Measurements from ENCODE around the gene RAP2A. TPM values are rescaled to one million over a fixed set of nuclear protein-coding genes. Genes with fewer than 3 reads are reported as not detected.

RAP2A gene
- total and polyA plus RNA-seq, 10 of the 15 experiments (the other 5 are each of a cell fraction or from before 2014, with no cell fraction given), result 3.5 to 35.1 (median 14.9) TPM

DNA sequence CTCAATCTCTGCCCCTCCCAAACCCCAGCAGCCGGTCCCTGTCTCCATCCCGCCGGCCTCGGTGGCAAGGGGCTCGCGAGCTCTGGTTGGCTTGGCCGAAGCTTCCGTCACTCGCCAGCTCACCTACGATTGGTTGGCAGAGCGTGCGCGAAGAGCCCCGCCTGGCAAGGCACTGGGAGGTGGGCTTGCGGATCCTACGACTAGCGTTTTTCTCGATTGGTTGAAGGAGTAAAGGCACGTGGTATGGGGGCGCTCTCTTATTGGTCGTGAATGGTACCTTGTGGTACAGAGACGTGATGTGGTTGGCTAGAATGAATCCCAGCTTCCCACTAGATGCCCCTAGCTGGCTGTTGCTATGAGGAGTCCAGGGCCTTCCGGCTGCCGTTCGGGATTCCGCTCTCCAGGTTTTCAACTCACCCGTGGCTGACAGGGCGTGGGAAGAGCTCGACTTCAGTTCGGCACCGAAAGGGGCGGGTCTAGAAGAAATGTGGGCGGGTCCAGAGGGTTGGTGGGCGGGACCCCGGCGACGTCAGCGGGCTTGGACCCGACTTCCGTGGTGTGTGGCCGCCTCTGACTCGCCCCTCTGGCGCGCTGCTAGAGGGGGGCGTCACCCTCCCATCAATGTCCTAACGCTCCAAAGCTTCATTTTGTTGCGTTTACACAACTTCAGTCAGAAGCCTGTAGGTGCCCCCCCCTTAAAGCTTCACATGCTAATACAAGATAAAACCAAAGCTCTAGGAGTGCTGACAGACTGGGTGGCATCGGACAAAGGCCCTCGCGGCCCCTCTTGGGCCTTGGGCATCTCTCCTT, 847 bp upstream of the RAP2A start (continued):
- TF ChIP-seq, protein P1, sequence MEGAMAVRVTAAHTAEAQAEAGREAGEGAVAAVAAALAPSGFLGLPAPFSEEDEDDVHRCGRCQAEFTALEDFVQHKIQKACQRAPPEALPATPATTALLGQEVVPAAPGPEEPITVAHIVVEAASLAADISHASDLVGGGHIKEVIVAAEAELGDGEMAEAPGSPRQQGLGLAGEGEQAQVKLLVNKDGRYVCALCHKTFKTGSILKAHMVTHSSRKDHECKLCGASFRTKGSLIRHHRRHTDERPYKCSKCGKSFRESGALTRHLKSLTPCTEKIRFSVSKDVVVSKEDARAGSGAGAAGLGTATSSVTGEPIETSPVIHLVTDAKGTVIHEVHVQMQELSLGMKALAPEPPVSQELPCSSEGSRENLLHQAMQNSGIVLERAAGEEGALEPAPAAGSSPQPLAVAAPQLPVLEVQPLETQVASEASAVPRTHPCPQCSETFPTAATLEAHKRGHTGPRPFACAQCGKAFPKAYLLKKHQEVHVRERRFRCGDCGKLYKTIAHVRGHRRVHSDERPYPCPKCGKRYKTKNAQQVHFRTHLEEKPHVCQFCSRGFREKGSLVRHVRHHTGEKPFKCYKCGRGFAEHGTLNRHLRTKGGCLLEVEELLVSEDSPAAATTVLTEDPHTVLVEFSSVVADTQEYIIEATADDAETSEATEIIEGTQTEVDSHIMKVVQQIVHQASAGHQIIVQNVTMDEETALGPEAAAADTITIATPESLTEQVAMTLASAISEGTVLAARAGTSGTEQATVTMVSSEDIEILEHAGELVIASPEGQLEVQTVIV (IDR thresholded peaks at IDR 0.05; ENCODE audit: borderline replicate concordance, partially characterized antibody), result peak; percentile 76
- TF ChIP-seq, protein P2, sequence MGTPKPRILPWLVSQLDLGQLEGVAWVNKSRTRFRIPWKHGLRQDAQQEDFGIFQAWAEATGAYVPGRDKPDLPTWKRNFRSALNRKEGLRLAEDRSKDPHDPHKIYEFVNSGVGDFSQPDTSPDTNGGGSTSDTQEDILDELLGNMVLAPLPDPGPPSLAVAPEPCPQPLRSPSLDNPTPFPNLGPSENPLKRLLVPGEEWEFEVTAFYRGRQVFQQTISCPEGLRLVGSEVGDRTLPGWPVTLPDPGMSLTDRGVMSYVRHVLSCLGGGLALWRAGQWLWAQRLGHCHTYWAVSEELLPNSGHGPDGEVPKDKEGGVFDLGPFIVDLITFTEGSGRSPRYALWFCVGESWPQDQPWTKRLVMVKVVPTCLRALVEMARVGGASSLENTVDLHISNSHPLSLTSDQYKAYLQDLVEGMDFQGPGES (IDR thresholded peaks at IDR 0.05), result peak; percentile 87
- TF ChIP-seq ZNF622 (IDR thresholded peaks at IDR 0.05) (no peak), TCF12 (IDR thresholded peaks at IDR 0.05; ENCODE audit: low read depth, low read length) (peak; percentile 81), ZNF24 (IDR thresholded peaks at IDR 0.05) (no peak), SRF (IDR thresholded peaks at IDR 0.05; ENCODE audit: low read depth in 2 of 2, low read length in 2 of 2) (peak in 1 of 2 experiments; percentile 58; a peak in 1 of 4 replicates), ATF7 (IDR thresholded peaks at IDR 0.05; ENCODE audit: low read depth) (peak; percentile 36; the same call in 1 of the 2 replicates), HDGF (IDR thresholded peaks at IDR 0.05) (peak; percentile 86), ZNF207 (IDR thresholded peaks at IDR 0.05; ENCODE audit: borderline replicate concordance) (peak; percentile 88), CUX1 (IDR thresholded peaks at IDR 0.05; ENCODE audit: insufficient replicate concordance, low read depth, low read length) (no peak), NFYB (IDR thresholded peaks at IDR 0.05; ENCODE audit: insufficient read depth, low read depth, low read length) (peak; percentile 91)
- TF ChIP-seq, protein P3, sequence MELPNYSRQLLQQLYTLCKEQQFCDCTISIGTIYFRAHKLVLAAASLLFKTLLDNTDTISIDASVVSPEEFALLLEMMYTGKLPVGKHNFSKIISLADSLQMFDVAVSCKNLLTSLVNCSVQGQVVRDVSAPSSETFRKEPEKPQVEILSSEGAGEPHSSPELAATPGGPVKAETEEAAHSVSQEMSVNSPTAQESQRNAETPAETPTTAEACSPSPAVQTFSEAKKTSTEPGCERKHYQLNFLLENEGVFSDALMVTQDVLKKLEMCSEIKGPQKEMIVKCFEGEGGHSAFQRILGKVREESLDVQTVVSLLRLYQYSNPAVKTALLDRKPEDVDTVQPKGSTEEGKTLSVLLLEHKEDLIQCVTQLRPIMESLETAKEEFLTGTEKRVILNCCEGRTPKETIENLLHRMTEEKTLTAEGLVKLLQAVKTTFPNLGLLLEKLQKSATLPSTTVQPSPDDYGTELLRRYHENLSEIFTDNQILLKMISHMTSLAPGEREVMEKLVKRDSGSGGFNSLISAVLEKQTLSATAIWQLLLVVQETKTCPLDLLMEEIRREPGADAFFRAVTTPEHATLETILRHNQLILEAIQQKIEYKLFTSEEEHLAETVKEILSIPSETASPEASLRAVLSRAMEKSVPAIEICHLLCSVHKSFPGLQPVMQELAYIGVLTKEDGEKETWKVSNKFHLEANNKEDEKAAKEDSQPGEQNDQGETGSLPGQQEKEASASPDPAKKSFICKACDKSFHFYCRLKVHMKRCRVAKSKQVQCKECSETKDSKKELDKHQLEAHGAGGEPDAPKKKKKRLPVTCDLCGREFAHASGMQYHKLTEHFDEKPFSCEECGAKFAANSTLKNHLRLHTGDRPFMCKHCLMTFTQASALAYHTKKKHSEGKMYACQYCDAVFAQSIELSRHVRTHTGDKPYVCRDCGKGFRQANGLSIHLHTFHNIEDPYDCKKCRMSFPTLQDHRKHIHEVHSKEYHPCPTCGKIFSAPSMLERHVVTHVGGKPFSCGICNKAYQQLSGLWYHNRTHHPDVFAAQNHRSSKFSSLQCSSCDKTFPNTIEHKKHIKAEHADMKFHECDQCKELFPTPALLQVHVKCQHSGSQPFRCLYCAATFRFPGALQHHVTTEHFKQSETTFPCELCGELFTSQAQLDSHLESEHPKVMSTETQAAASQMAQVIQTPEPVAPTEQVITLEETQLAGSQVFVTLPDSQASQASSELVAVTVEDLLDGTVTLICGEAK (IDR thresholded peaks at IDR 0.05; ENCODE audit: borderline replicate concordance), result peak; percentile 81; the same call in 1 of the 2 replicates
- TF ChIP-seq, protein P4, sequence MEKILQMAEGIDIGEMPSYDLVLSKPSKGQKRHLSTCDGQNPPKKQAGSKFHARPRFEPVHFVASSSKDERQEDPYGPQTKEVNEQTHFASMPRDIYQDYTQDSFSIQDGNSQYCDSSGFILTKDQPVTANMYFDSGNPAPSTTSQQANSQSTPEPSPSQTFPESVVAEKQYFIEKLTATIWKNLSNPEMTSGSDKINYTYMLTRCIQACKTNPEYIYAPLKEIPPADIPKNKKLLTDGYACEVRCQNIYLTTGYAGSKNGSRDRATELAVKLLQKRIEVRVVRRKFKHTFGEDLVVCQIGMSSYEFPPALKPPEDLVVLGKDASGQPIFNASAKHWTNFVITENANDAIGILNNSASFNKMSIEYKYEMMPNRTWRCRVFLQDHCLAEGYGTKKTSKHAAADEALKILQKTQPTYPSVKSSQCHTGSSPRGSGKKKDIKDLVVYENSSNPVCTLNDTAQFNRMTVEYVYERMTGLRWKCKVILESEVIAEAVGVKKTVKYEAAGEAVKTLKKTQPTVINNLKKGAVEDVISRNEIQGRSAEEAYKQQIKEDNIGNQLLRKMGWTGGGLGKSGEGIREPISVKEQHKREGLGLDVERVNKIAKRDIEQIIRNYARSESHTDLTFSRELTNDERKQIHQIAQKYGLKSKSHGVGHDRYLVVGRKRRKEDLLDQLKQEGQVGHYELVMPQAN (conservative IDR thresholded peaks at IDR 0.05), result no peak
